Aorta (tissue), 5 donors: Measurements from ENCODE around the gene MBP. TPM values are rescaled to one million over a fixed set of nuclear protein-coding genes. Genes with fewer than 3 reads are reported as not detected.

ENCODE experiments used
- ATAC-seq: fragments of 200-7000 bp; cut with Tn5 transposase; one replicate; pipeline ENCODE4 v1.9.1; 2022; ENCODE audit warnings: moderate library complexity; ENCODE audit not compliant: low FRiP score
- DNase-seq, 2 donors: peaks; one replicate each; pipeline ENCODE4 v3.0.0-alpha.2; 2020
- H3K27ac ChIP-seq, 2 donors: one replicate each; pipeline ENCODE4 v1.5.1; 2013; ENCODE audit warnings: low read length in 2 of 2, mild to moderate bottlenecking in 2 of 2, moderate library complexity in 2 of 2, control low read depth in 1 of 2, inconsistent platforms in 1 of 2, low read depth in 1 of 2
- H3K27me3 ChIP-seq, 2 donors: one replicate each; pipeline ENCODE4 v1.6.1; 2013; ENCODE audit warnings: control low read depth in 1 of 2, low read length in 1 of 2, mild to moderate bottlenecking in 1 of 2, moderate library complexity in 1 of 2; ENCODE audit not compliant: insufficient read depth in 2 of 2, control insufficient read depth in 1 of 2
- H3K36me3 ChIP-seq, 2 donors: one replicate each; pipeline ENCODE4 v1.6.1; 2013; ENCODE audit warnings: control low read depth in 1 of 2, low read length in 1 of 2, mild to moderate bottlenecking in 1 of 2; ENCODE audit not compliant: insufficient read depth in 2 of 2, control insufficient read depth in 1 of 2
- H3K4me1 ChIP-seq, 2 donors: one replicate each; pipeline ENCODE4 v1.6.1; 2013; ENCODE audit warnings: low read length in 2 of 2, control low read depth in 1 of 2, mild to moderate bottlenecking in 1 of 2, moderate library complexity in 1 of 2; ENCODE audit not compliant: insufficient read depth in 2 of 2, control insufficient read depth in 1 of 2
- H3K4me3 ChIP-seq, 2 donors: one replicate each; pipeline ENCODE4 v1.5.1; 2013; ENCODE audit warnings: low read length in 2 of 2, control low read depth in 1 of 2, mild to moderate bottlenecking in 1 of 2
- H3K9me3 ChIP-seq: one replicate; pipeline ENCODE4 v1.6.1; 2013; ENCODE audit warnings: mild to moderate bottlenecking, low read length; ENCODE audit not compliant: control insufficient read depth
- WGBS, 2 donors: extraction: QIAGEN DNeasy Blood & Tissue Kit; methylation state at CpG; one replicate each; pipeline ENCODE4 v1.1.7; 2013; 5-methylcytosine and 5-hydroxymethylcytosine counted together
- intact Hi-C, 2 donors: fragments of 100-400 bp; cut with DNase I; formaldehyde crosslinking; loops; one replicate each; pipeline versions ENCODE4 v1.14.2 to v1.15.0; 2022
- polyA plus RNA-seq, 2 donors: library from polyadenylated mRNA; stranded (reverse); fragments of 200-250 nt; gene quantifications; one replicate each; pipeline ENCODE4 v1.2.3, GENCODE V29; 2013
- total RNA-seq, 2 donors: library from RNA; stranded (reverse); fragmentation: NEBNext Ultra II Directional; extraction: Animal tissue kit (Norgen Biotek cat#: 25700); gene quantifications; one replicate each; pipeline ENCODE4 v1.2.1, GENCODE V29; 2021
- donor health status: healthy with polysubstance abuse.
- donor health status: Bipolar disorder and iron deficiency.
- donor health status: DM: no; HTN: no; CAD: no.
- donor health status: DM: no; HTN: no; CAD: no.
- donor health status: DM: yes; HTN: yes; CAD: no.

Gene MBP
- total and polyA plus RNA-seq, 4 donors: 9.1 to 62.7 (median 26.6) TPM

DNA sequence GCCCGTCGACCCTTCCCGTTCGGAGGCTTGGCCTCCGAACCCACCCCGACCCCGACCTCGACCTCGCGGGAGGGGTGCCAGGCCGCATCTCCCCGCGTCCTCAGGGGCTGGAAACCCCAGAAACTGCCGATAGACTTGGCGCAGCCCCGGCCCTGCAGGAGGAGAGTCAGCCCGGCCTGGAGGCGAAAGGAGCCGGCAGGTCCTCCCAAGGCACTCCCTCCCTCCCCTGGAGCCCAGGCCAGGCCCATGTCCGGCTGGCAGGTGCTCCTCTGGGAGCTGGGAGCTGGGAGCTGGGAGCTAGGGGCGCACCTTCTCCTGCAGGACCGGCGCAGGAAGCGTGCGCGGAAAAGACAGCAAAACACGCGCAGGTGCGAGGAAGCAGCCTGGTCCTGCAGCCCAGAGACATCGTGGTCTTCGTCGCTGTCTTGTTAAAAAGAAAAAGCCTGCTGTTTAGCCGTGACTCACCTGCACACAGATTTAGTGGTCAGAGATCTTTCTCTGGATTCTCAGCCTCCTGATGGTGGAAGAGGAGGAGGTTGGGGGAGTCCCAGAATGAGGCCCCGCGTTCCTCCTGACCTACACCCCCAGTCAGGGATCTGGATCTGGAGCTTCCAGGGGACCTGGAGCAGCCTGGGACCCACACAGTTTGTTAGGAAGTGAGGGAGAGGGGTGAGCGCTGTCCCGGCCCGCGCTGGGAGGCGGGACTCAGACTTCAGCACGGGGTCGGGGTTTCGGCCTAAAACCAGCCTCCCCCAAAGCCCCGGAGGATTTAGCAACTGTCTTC, 660 bp upstream of the MBP start:
- H3K36me3 ChIP-seq: no peaks in the 10 kb centered on the region
- H3K27me3 ChIP-seq: no peaks in the 10 kb centered on the region
- no peak for ATAC-seq
- peaks cover 0 to 2% of the 10 kb centered on the region in 2 donors for H3K4me1 ChIP-seq
- H3K27ac ChIP-seq: no peak overlapping the region
- DNase-seq: peak in 1 of 2 donors; percentile 66
- intact Hi-C loops: loop anchor here (5.0 to 10.0 kb wide), 4 partner anchors 46 to 128 kb away; no protein-coding TSS in a partner anchor
- no peaks in the 10 kb centered on the region for H3K9me3 ChIP-seq
- 55 to 62% methylated on average over 37 to 44 of the region's 44 CpGs for WGBS, 2 donors
- H3K4me3 ChIP-seq: peak overlapping the region; percentile 75 to 79

DNA sequence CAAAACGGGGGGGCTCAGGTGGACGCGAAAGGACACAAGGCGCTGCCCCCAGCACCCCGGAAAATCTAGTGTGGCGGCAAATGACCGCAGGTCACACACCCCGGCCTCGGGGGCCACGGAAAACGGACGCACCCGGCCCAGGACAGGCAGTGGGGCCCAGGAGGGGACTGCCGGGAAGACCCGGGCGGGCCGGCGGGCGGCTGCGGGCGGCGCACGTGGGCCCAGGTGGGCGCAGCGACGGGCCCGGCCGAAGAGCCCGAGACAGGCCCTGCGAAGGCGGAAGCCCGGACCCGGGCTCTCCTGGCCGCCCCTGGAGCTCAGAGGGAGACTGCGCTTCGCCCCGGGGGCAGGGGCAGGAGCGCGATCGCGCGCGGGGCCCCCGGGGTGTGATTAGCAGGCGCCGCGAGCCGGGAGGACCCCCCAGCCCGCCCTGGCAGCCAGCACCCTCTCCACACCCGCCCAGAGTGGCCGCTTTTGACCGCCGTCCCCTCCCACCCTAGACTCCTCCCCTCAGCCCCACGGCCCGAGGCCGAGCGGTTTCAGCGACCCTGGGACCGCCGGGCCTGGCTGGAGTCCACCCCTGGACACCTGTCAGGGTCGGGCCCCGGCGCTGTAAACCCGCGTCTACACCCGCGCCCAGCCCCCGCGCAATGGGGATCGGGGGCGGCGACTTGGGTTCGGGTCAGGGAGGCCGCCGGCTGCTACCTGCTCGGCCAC, 773 bp downstream of the MBP start:
- Histone ChIP-seq H3K36me3 (no peaks in the 10 kb centered on the region), H3K9me3 (no peaks in the 10 kb centered on the region), H3K27me3 (no peaks in the 10 kb centered on the region), H3K4me1 (peaks cover 0 to 2% of the 10 kb centered on the region in 2 donors), H3K27ac (peak overlapping the region in 1 of 2 donors; percentile 60), H3K4me3 (peak overlapping the region; percentile 75 to 79)
- intact Hi-C loops: loop anchor here (5.0 to 10.0 kb wide), 4 partner anchors 45 to 127 kb away; no protein-coding TSS in a partner anchor
- DNase-seq: peak; percentile 89 to 90
- WGBS, 2 donors: 0 to 1% methylated on average over 61 to 76 of the region's 76 CpGs
- ATAC-seq: peak; percentile 75

- peaks cover 0 to 2% of the 10 kb centered on the region in 2 donors for H3K4me1 ChIP-seq
- H3K27me3 ChIP-seq: no peaks in the 10 kb centered on the region
- H3K4me3 ChIP-seq: peak overlapping the region; percentile 75 to 79
- H3K36me3 ChIP-seq: no peaks in the 10 kb centered on the region
- intact Hi-C loops: loop anchor here (5.0 to 10.0 kb wide), 4 partner anchors 44 to 126 kb away; no protein-coding TSS in a partner anchor
- DNase-seq: peak in 1 of 2 donors; percentile 89
- peak; percentile 40 for ATAC-seq
- peak overlapping the region in 1 of 2 donors; percentile 22 for H3K27ac ChIP-seq
- WGBS, 2 donors: 4 to 5% methylated on average over 29 to 31 of the region's 31 CpGs
- no peaks in the 10 kb centered on the region for H3K9me3 ChIP-seq
These were observed 1.4 kb downstream of the MBP start for GRCh38 chr18:77131100-77131651.

DNA sequence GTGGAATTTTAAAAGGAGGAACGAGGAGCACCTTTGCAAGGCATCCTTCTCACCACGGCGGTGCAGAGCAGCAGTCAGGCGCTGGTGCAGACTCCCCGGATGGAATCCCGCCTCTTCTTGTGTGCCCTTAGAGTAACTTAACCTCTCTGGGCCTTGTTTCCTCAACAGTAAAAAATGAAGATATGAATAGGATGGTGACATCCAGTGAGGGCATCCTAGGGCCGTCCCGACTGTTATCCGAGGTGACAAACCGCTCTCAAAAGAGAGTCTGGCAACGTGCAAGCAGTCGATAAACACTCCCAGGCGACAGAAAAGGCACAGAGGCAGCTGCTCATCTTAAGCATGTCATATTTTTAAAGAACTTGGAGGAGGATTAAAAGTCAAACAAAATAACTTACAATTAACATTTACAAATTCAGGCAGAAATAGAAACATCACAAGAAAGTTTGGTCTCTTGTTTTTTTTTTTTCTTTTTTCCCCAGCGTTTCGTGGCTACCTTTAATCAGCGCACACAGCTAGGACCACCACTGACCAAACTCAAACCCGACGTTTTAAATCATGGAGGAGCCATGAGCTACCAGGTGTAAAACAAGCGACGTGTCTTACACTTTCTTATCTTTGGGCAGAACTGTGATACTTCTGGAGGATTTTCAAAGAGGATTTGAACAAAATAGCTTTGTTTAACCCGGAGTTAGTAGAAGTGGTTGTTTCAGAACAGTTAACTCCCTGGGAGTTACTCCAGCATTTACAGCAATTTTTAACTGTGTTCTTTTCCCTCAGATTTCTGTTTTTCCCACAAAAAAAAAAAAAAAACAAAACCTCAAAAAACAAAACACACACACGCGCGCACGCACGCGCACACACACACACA, 2.1 kb downstream of the MBP start:
- peak in 1 of 2 donors; percentile 39 for DNase-seq
- intact Hi-C loops: loop anchor here (5.0 to 10.0 kb wide), 4 partner anchors 43 to 126 kb away; no protein-coding TSS in a partner anchor
- H3K27me3 ChIP-seq: no peaks in the 10 kb centered on the region
- WGBS, 2 donors: 74% methylated on average over 25 to 27 of the region's 27 CpGs
- no peak for ATAC-seq
- H3K4me3 ChIP-seq: peak overlapping the region in 1 of 2 donors; percentile 75
- no peak overlapping the region for H3K27ac ChIP-seq
- H3K4me1 ChIP-seq: peaks cover 0 to 2% of the 10 kb centered on the region in 2 donors
- no peaks in the 10 kb centered on the region for H3K36me3 ChIP-seq
- H3K9me3 ChIP-seq: no peaks in the 10 kb centered on the region

- ATAC-seq (no peak), DNase-seq (peak in 1 of 2 donors; percentile 44)
- intact Hi-C loops: loop anchor here in 1 of 2 donors (5.0 kb wide), 1 partner anchor 42 kb away; no protein-coding TSS in a partner anchor
- 54 to 65% methylated on average over 7 of the region's 7 CpGs for WGBS, 2 donors
- Histone ChIP-seq H3K27ac (no peak overlapping the region), H3K4me3 (no peak overlapping the region), H3K27me3 (no peaks in the 10 kb centered on the region), H3K4me1 (peaks cover 0 to 2% of the 10 kb centered on the region in 2 donors), H3K9me3 (no peaks in the 10 kb centered on the region), H3K36me3 (no peaks in the 10 kb centered on the region)
These were observed 3.4 kb downstream of the MBP start for GRCh38 chr18:77129150-77129551.

- DNase-seq: peak in 1 of 2 donors; percentile 73
These were observed 4.6 kb downstream of the MBP start for GRCh38 chr18:77127769-77128671.

DNA sequence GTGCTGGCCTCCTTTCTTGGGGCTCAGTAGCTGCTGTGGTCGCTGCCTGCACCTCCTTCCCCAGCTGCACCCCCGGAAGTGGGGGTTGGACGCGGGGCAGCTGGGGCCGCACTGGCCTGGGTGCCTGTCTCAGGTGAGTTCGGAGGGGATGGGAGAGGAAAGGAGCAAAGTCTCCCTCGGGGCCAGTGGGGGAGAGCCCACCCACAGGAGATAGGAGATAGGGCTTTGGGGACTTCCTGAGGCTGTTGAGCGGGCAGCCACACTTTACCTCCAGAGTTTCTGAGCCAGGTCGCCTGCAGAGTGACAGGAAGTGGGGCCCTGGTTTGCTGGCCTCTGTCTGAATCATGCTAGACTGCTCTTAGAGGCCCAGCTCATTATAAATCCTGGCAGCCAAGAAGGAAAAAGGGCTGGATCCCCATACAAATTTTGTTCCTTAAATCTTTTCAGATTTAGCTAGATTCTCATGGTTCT, 8.1 kb downstream of the MBP start:
- Histone ChIP-seq H3K4me1 (peaks cover 0 to 2% of the 10 kb centered on the region in 2 donors), H3K9me3 (no peaks in the 10 kb centered on the region), H3K4me3 (no peak overlapping the region), H3K36me3 (no peaks in the 10 kb centered on the region), H3K27ac (no peak overlapping the region), H3K27me3 (no peaks in the 10 kb centered on the region)
- WGBS, 2 donors: 82 to 90% methylated on average over 9 of the region's 9 CpGs
- DNase-seq (peak in 1 of 2 donors; percentile 42), ATAC-seq (no peak)
- intact Hi-C loops: no loop called here

More at GRCh38 chr18:77127769-77128671, 4.6 kb downstream of the MBP start:
- 13 to 15% methylated on average over 11 of the region's 11 CpGs for WGBS, 2 donors
- Histone ChIP-seq H3K4me3 (peak overlapping the region in 1 of 2 donors; percentile 3), H3K27ac (peak overlapping the region; percentile 16 to 39), H3K36me3 (no peaks in the 10 kb centered on the region), H3K27me3 (no peaks in the 10 kb centered on the region), H3K4me1 (peaks cover 0 to 2% of the 10 kb centered on the region in 2 donors), H3K9me3 (no peaks in the 10 kb centered on the region)
- ATAC-seq: peak; percentile 47
- intact Hi-C loops: loop anchor here in 1 of 2 donors (5.0 kb wide), 1 partner anchor 41 kb away; no protein-coding TSS in a partner anchor
